HepG2 (cell line): Measurements from ENCODE around the gene CCNQ. TPM values are rescaled to one million over a fixed set of nuclear protein-coding genes. Genes with fewer than 3 reads are reported as not detected.

Experiments
- CHCHD3 ChIP-seq: sonication (generic); formaldehyde crosslinking; IDR thresholded peaks from 2 replicates; pipeline ENCODE4 v1.8.0; 2022; ENCODE audit warnings: mild to moderate bottlenecking, missing genetic modification reagents, moderate library complexity
- FOXP4 ChIP-seq: sonication (generic); formaldehyde crosslinking; IDR thresholded peaks from 2 replicates; pipeline ENCODE4 v1.4.0; 2020; ENCODE audit warnings: missing genetic modification reagents
- GATAD2A ChIP-seq: IDR thresholded peaks from 2 replicates; pipeline ENCODE4 v1.6.1; 2016
- HNRNPL ChIP-seq: fragments of 200-400 bp; formaldehyde crosslinking; IDR thresholded peaks from 2 replicates; pipeline ENCODE4 v1.6.1; 2017; ENCODE audit warnings: mild to moderate bottlenecking, low read depth, low read length
- HOXA5 ChIP-seq: sonication (generic); formaldehyde crosslinking; IDR thresholded peaks from 2 replicates; pipeline ENCODE4 v1.4.0; 2020; ENCODE audit warnings: missing genetic modification reagents
- IRX3 ChIP-seq: sonication (generic); formaldehyde crosslinking; IDR thresholded peaks from 2 replicates; pipeline ENCODE4 v1.8.1; 2023; ENCODE audit warnings: mild to moderate bottlenecking, low read depth, missing genetic modification reagents, borderline replicate concordance
- MBD4 ChIP-seq: IDR thresholded peaks from 2 replicates; pipeline ENCODE4 v1.6.1; 2012; ENCODE audit warnings: low read length, inconsistent platforms, borderline replicate concordance
- POGZ ChIP-seq: sonication (generic); formaldehyde crosslinking; IDR thresholded peaks from 2 replicates; pipeline ENCODE4 v1.4.0; 2020; ENCODE audit warnings: mild to moderate bottlenecking, missing genetic modification reagents
- POLR2AphosphoS5 ChIP-seq: IDR thresholded peaks from 2 replicates; pipeline ENCODE4 v1.6.1; 2012; ENCODE audit warnings: low read depth, low read length
- RAD21 ChIP-seq: fragments of 450-650 bp; formaldehyde crosslinking; IDR thresholded peaks from 2 replicates; pipeline ENCODE4 v1.5.0; 2020; ENCODE audit warnings: mild to moderate bottlenecking
- ZBTB40 ChIP-seq, 2 experiments: fragments of 450-650 bp in 1 of 2; sonication (generic) in 1 of 2; formaldehyde crosslinking in 1 of 2; IDR thresholded peaks; 2 replicates each; pipeline versions ENCODE4 v1.6.1 to v1.8.0; 2016 to 2022; ENCODE audit warnings: antibody characterized with exemption in 1 of 2, mild to moderate bottlenecking in 1 of 2, missing genetic modification reagents in 1 of 2
- ZNF530 ChIP-seq: sonication (generic); formaldehyde crosslinking; IDR thresholded peaks from 2 replicates; pipeline ENCODE4 v1.5.0; 2020; ENCODE audit warnings: low read depth, mild to moderate bottlenecking, missing genetic modification reagents
- ZNF607 ChIP-seq: sonication (generic); formaldehyde crosslinking; IDR thresholded peaks from 2 replicates; pipeline ENCODE4 v1.5.1; 2020; ENCODE audit warnings: missing genetic modification reagents, mild to moderate bottlenecking, borderline replicate concordance
- ZNF850 ChIP-seq: sonication (generic); formaldehyde crosslinking; conservative IDR thresholded peaks from 2 replicates; pipeline ENCODE4 v1.9.0; 2021; ENCODE audit warnings: mild to moderate bottlenecking, missing genetic modification reagents
- polyA plus RNA-seq, 8 experiments: library from polyadenylated mRNA; depleted of rRNA in 3 of 8; stranded (reverse) in 7 of 8; unstranded in 1 of 8; fragments of >200 nt; fragmentation: Illumina TruSeq in 4 of 8; extraction: Trizol in 4 of 8; gene quantifications; 2 replicates each; pipeline versions ENCODE4 v1.2.1 to v1.2.3, GENCODE V29; 2011 to 2016; ENCODE audit warnings: low read depth in 4 of 8, missing spikeins in 1 of 8, mixed read lengths in 1 of 8; ENCODE audit not compliant: insufficient read depth in 1 of 8
- total RNA-seq, 5 experiments: library from RNA; depleted of rRNA; stranded (reverse); fragments of >200 nt; fragmentation: Illumina TruSeq; extraction: Trizol; gene quantifications; 2 replicates each; pipeline ENCODE4 v1.2.3, GENCODE V29; 2016; ENCODE audit warnings: low read depth in 1 of 5
- TF ChIP-seq, protein P1 (sequence below): IDR thresholded peaks from 2 replicates; pipeline ENCODE4 v1.6.1; 2012; ENCODE audit warnings: low read length, improper control_type of control experiment

The CCNQ gene
- total and polyA plus RNA-seq, 2 of the 13 experiments (the other 11 are each of a cell fraction or from before 2014, with no cell fraction given): 15.0 to 25.5 TPM

DNA sequence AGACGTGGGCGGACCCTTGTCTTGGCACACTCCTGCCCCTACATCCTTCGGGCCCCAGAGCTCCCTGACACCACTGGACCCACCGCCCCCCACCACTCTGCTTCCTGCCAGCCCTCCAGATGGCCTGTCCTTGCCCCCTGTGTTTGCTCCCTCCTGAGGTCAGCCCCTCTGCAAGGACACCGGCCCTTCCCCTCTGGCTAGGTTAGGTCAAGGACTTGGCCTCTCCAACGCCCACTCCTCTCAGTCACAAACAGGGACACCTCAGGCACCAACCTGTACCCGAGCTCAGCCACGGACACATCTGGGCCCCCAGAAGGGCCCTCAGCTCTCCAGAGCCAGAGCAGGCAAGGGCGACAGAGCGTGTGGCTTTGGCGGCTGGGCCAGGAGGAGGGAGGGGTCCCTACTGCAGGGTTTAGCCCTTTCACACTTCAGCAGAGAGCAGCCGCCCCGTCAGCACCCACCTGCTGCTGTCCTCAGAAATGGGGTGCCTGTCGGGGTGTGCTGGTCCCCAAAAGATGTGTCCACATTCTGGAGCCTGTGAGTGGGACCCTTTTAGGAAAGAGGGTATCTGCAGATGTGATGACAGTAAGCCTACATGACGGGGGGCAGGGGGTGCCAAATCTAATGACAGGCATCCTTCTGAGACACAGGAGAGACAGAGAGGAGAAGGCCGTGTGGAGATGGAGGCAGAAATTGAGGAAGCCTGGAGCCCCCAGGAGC lies 24.5 kb upstream of the CCNQ start (continued):
- TF ChIP-seq POGZ (CRISPR knock-in tag) (peak; percentile 22; the same call in 1 of the 2 replicates), ZNF607 (0 out of 2 replicates have a peak, but pooled peaks have one; percentile 44), GATAD2A (CRISPR knock-in tag) (peak; percentile 54; the same call in 1 of the 2 replicates), MBD4 (no peak), FOXP4 (peak; percentile 76), IRX3 (CRISPR knock-in tag) (no peak), RAD21 (no peak), POLR2AphosphoS5 (peak; percentile 84), ZNF530 (CRISPR knock-in tag) (no peak), HNRNPL (peak; percentile 71; the same call in 1 of the 2 replicates), ZBTB40 (IDR thresholded peaks at IDR 0.05) (no peak), ZBTB40 (CRISPR knock-in tag; IDR thresholded peaks at IDR 0.05) (no peak), ZNF850 (CRISPR knock-in tag) (no peak), HOXA5 (CRISPR knock-in tag) (no peak), CHCHD3 (CRISPR knock-in tag) (no peak)
- TF ChIP-seq, protein P1, sequence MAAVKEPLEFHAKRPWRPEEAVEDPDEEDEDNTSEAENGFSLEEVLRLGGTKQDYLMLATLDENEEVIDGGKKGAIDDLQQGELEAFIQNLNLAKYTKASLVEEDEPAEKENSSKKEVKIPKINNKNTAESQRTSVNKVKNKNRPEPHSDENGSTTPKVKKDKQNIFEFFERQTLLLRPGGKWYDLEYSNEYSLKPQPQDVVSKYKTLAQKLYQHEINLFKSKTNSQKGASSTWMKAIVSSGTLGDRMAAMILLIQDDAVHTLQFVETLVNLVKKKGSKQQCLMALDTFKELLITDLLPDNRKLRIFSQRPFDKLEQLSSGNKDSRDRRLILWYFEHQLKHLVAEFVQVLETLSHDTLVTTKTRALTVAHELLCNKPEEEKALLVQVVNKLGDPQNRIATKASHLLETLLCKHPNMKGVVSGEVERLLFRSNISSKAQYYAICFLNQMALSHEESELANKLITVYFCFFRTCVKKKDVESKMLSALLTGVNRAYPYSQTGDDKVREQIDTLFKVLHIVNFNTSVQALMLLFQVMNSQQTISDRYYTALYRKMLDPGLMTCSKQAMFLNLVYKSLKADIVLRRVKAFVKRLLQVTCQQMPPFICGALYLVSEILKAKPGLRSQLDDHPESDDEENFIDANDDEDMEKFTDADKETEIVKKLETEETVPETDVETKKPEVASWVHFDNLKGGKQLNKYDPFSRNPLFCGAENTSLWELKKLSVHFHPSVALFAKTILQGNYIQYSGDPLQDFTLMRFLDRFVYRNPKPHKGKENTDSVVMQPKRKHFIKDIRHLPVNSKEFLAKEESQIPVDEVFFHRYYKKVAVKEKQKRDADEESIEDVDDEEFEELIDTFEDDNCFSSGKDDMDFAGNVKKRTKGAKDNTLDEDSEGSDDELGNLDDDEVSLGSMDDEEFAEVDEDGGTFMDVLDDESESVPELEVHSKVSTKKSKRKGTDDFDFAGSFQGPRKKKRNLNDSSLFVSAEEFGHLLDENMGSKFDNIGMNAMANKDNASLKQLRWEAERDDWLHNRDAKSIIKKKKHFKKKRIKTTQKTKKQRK: no peak
